ENCODE data around the gene DBN1. TPM values are rescaled to one million over a fixed set of nuclear protein-coding genes. Genes with fewer than 3 reads are reported as not detected.

DBN1 gene
- total and polyA plus RNA-seq, 2 experiments from 2014 or later, result 106 to 290 TPM

DNA sequence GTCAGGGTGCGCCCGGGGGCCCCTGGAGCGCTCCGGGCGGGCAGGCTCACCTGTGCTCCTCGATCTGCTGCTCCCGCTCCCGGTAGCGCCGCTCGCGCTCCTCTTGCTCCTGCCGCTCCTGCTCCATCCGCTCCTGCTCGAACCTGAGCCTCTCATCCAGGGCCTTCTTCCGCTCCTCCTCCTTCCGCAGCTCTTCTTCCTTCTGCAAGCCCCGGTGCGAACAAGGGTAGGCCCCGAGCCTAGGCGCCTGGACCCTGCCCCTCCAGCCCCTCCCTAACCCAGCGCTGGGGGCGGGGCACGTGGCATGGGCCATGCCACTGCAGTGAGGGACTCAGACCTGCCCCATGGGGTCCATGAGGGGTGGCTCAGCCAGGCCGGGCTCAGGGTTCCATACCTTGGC is 6.6 kb downstream of the DBN1 start:
- H4K20me1 ChIP-seq (replicated peaks; ENCODE audit: insufficient read depth), result peaks cover 55% of the 10 kb centered on the region
- H3K79me2 ChIP-seq (replicated peaks; ENCODE audit: insufficient read depth), result peaks cover 56% of the 10 kb centered on the region
- peaks cover 38% of the 10 kb centered on the region for H3K36me3 ChIP-seq (ENCODE audit: insufficient read depth)
- H3K27me3 Mint-ChIP-seq (ENCODE audit: insufficient read depth, low read depth, poor library complexity), result peaks cover 25% of the 10 kb centered on the region
- H3K4me3 Mint-ChIP-seq, result no peak overlapping the region
- no peak overlapping the region for H3K27ac Mint-ChIP-seq
- no peak overlapping the region for H3K4me3 ChIP-seq
- no peak overlapping the region for H3K27ac ChIP-seq (ENCODE audit: low read depth)
- no peak overlapping the region for H2AFZ ChIP-seq
- peaks cover 29% of the 10 kb centered on the region for H3K4me1 ChIP-seq (ENCODE audit: insufficient read depth)
- H3K9me2 ChIP-seq (ENCODE audit: insufficient read depth), result no peaks in the 10 kb centered on the region
- ATAC-seq, result no peak
- peaks cover 12% of the 10 kb centered on the region for H3K9me3 Mint-ChIP-seq
- H3F3A ChIP-seq (replicated peaks; ENCODE audit: low read depth), result peaks cover 39% of the 10 kb centered on the region
- no peak overlapping the region for H3K4me2 ChIP-seq
- H3K4me1 Mint-ChIP-seq, result peaks cover 28% of the 10 kb centered on the region
- peaks cover 92% of the 10 kb centered on the region for H3K36me3 Mint-ChIP-seq (ENCODE audit: low read depth)
- no peak for DNase-seq (ENCODE audit: low spot score)
- no peaks in the 10 kb centered on the region for H3K27me3 ChIP-seq (ENCODE audit: insufficient read depth)
- TF ChIP-seq, protein P1, sequence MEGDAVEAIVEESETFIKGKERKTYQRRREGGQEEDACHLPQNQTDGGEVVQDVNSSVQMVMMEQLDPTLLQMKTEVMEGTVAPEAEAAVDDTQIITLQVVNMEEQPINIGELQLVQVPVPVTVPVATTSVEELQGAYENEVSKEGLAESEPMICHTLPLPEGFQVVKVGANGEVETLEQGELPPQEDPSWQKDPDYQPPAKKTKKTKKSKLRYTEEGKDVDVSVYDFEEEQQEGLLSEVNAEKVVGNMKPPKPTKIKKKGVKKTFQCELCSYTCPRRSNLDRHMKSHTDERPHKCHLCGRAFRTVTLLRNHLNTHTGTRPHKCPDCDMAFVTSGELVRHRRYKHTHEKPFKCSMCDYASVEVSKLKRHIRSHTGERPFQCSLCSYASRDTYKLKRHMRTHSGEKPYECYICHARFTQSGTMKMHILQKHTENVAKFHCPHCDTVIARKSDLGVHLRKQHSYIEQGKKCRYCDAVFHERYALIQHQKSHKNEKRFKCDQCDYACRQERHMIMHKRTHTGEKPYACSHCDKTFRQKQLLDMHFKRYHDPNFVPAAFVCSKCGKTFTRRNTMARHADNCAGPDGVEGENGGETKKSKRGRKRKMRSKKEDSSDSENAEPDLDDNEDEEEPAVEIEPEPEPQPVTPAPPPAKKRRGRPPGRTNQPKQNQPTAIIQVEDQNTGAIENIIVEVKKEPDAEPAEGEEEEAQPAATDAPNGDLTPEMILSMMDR (conservative IDR thresholded peaks at IDR 0.05; ENCODE audit: low read depth in 2 of 2), result no peak
- TF ChIP-seq, protein P2, sequence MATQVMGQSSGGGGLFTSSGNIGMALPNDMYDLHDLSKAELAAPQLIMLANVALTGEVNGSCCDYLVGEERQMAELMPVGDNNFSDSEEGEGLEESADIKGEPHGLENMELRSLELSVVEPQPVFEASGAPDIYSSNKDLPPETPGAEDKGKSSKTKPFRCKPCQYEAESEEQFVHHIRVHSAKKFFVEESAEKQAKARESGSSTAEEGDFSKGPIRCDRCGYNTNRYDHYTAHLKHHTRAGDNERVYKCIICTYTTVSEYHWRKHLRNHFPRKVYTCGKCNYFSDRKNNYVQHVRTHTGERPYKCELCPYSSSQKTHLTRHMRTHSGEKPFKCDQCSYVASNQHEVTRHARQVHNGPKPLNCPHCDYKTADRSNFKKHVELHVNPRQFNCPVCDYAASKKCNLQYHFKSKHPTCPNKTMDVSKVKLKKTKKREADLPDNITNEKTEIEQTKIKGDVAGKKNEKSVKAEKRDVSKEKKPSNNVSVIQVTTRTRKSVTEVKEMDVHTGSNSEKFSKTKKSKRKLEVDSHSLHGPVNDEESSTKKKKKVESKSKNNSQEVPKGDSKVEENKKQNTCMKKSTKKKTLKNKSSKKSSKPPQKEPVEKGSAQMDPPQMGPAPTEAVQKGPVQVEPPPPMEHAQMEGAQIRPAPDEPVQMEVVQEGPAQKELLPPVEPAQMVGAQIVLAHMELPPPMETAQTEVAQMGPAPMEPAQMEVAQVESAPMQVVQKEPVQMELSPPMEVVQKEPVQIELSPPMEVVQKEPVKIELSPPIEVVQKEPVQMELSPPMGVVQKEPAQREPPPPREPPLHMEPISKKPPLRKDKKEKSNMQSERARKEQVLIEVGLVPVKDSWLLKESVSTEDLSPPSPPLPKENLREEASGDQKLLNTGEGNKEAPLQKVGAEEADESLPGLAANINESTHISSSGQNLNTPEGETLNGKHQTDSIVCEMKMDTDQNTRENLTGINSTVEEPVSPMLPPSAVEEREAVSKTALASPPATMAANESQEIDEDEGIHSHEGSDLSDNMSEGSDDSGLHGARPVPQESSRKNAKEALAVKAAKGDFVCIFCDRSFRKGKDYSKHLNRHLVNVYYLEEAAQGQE (IDR thresholded peaks at IDR 0.05; ENCODE audit: unreplicated experiment), result no peak
- TF ChIP-seq POLR2AphosphoS5 (IDR thresholded peaks at IDR 0.05; ENCODE audit: low read depth) (no peak), EZH2 (IDR thresholded peaks at IDR 0.05; ENCODE audit: low read depth, unreplicated experiment) (no peak)

DNA sequence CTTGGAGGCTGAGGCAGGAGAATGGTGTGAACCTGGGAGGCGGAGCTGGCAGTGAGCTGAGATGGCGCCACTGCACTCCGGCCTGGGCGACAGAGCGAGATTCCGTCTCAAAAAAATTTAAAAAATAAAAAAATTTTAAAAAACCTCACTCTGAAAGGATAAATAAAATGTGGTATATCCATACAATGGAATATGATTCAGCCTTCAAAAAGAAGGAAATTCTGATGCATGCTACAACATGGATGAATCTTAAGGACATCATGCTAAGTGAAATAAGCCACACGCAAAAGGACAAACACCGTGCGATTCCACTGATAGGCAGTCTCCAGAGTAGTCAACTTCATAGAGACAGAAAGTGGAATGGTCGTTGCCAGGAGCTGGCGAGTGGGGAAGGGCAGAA is 8.4 kb downstream of the DBN1 start:
- Histone ChIP-seq H3F3A (replicated peaks; ENCODE audit: low read depth) (peaks cover 40% of the 10 kb centered on the region), H3K36me3 (ENCODE audit: insufficient read depth) (peaks cover 52% of the 10 kb centered on the region), H3K9me2 (ENCODE audit: insufficient read depth) (no peaks in the 10 kb centered on the region), H3K4me2 (no peak overlapping the region), H3K27ac (ENCODE audit: low read depth) (no peak overlapping the region), H4K20me1 (replicated peaks; ENCODE audit: insufficient read depth) (peaks cover 40% of the 10 kb centered on the region), H3K79me2 (replicated peaks; ENCODE audit: insufficient read depth) (peaks cover 37% of the 10 kb centered on the region), H2AFZ (no peak overlapping the region), H3K4me3 (no peak overlapping the region), H3K27me3 (ENCODE audit: insufficient read depth) (no peaks in the 10 kb centered on the region), H3K4me1 (ENCODE audit: insufficient read depth) (peaks cover 11% of the 10 kb centered on the region; the same call in 1 of the 2 replicates)
- Mint-ChIP-seq H3K27me3 (ENCODE audit: insufficient read depth, low read depth, poor library complexity) (peaks cover 34% of the 10 kb centered on the region), H3K4me3 (no peak overlapping the region), H3K4me1 (peaks cover 15% of the 10 kb centered on the region; the same call in 2 of the 3 replicates), H3K9me3 (peaks cover 12% of the 10 kb centered on the region), H3K36me3 (ENCODE audit: low read depth) (peaks cover 88% of the 10 kb centered on the region), H3K27ac (no peak overlapping the region)
- DNase-seq (ENCODE audit: low spot score) (no peak), ATAC-seq (no peak)
- TF ChIP-seq ZNF114 (CRISPR knock-in tag; IDR thresholded peaks at IDR 0.05), result no peak
- no peak for TF ChIP-seq EZH2 (IDR thresholded peaks at IDR 0.05; ENCODE audit: low read depth, unreplicated experiment)
- TF ChIP-seq JUNB (IDR thresholded peaks at IDR 0.05; ENCODE audit: unreplicated experiment), result no peak
